Panc1 (cell line): ENCODE data around the gene PPP1R7. TPM values are rescaled to one million over a fixed set of nuclear protein-coding genes. Genes with fewer than 3 reads are reported as not detected.

Experiments
- ATAC-seq: fragments of 200-7000 bp; cut with Tn5 transposase; 2 replicates; pipeline ENCODE4 v1.9.1; 2020; ENCODE audit warnings: mild to moderate bottlenecking, moderate library complexity
- BruUV-seq: library from RNA; stranded (reverse); fragments of 400-500 nt; replicated peaks from 2 replicates; lab custom pipeline; 2021; lab: Mats Ljungman, UMichigan
- CTCF ChIA-PET: fragments of 300-600 bp; sonication (Branson Sonifier 250); formaldehyde crosslinking; loops from one replicate; lab custom pipeline; 2022; ENCODE audit warnings: antibody characterized with exemption; lab: Charles Lee
- POLR2A ChIA-PET: fragments of 300-600 bp; sonication (Branson Sonifier 250); formaldehyde crosslinking; loops from one replicate; lab custom pipeline; 2022; ENCODE audit warnings: antibody characterized with exemption; lab: Charles Lee
- DNase-seq: peaks from one replicate; pipeline ENCODE4 v3.0.0-alpha.2; 2010; ENCODE audit warnings: low read depth, low spot score
- H3K27ac ChIP-seq: 2 replicates; pipeline ENCODE4 v1.5.1; 2011; ENCODE audit warnings: mild to moderate bottlenecking, low read length, inconsistent platforms
- H3K27me3 ChIP-seq: fragments of 200-500 bp; sonication (Bioruptor generic); 2 replicates; pipeline ENCODE4 v1.6.0; 2014; ENCODE audit warnings: low read length, inconsistent platforms; ENCODE audit not compliant: control insufficient read depth, insufficient read depth
- H3K36me3 ChIP-seq: fragments of 200-500 bp; sonication (Bioruptor generic); 2 replicates; pipeline ENCODE4 v1.5.1; 2014; ENCODE audit warnings: inconsistent platforms, mild to moderate bottlenecking, low read length, moderate library complexity; ENCODE audit not compliant: control insufficient read depth, insufficient read depth
- H3K4me1 ChIP-seq: 2 replicates; pipeline ENCODE4 v1.5.1; 2011; ENCODE audit warnings: inconsistent platforms, mild to moderate bottlenecking, low read length, moderate library complexity; ENCODE audit not compliant: control insufficient read depth, insufficient read depth
- H3K4me3 ChIP-seq, 2 experiments: 2 replicates each; pipeline ENCODE4 v1.5.1; 2011 to 2012; ENCODE audit warnings: low read depth in 2 of 2, low read length in 2 of 2, mild to moderate bottlenecking in 2 of 2, inconsistent platforms in 1 of 2, moderate library complexity in 1 of 2
- H3K9me3 ChIP-seq: fragments of 200-500 bp; sonication (Bioruptor generic); 2 replicates; pipeline ENCODE4 v1.5.1; 2014; ENCODE audit warnings: low read depth, mild to moderate bottlenecking, inconsistent platforms, low read length, moderate library complexity; ENCODE audit not compliant: control insufficient read depth, insufficient read depth
- POLR2AphosphoS5 ChIP-seq: IDR thresholded peaks from 2 replicates; pipeline ENCODE4 v1.6.1; 2012; ENCODE audit warnings: mild to moderate bottlenecking, low read depth, low read length, moderate library complexity
- SIN3A ChIP-seq: IDR thresholded peaks from 2 replicates; pipeline ENCODE4 v1.6.1; 2012; ENCODE audit warnings: low read depth, mild to moderate bottlenecking, low read length, moderate library complexity, borderline replicate concordance; ENCODE audit not compliant: insufficient read depth
- TCF7L2 ChIP-seq: IDR thresholded peaks from 2 replicates; pipeline ENCODE4 v1.6.1; 2011; ENCODE audit warnings: mild to moderate bottlenecking, low read depth, low read length, inconsistent platforms
- in situ Hi-C: cut with HindIII; loops from 2 replicates; pipeline ENCODE4 v1.10.0; 2016; ENCODE audit warnings: low sequenced_read_pairs, low pct_unique_long_range_greater_than_20kb
- intact Hi-C: fragments of 100-400 bp; cut with micrococcal nuclease; formaldehyde crosslinking; loops from one replicate; pipeline ENCODE4 v1.10.0; 2022; ENCODE audit not compliant: unreplicated experiment
- total RNA-seq: library from RNA; stranded (reverse); gene quantifications from one replicate; pipeline ENCODE4 v1.2.1, GENCODE V29; 2021; ENCODE audit not compliant: unreplicated experiment
- TF ChIP-seq, protein P1 (sequence below): fragments of 450-650 bp; IDR thresholded peaks from 2 replicates; pipeline ENCODE4 v1.5.1; 2017; ENCODE audit warnings: mild to moderate bottlenecking
- TF ChIP-seq, protein P2 (sequence below), 2 experiments: IDR thresholded peaks; 2 replicates each; pipeline ENCODE4 v1.6.1; 2011 to 2012; ENCODE audit warnings: low read depth in 2 of 2, control low read depth in 1 of 2, low read length in 1 of 2, mild to moderate bottlenecking in 1 of 2, moderate library complexity in 1 of 2; ENCODE audit not compliant: insufficient read depth in 1 of 2

The PPP1R7 gene
- total RNA-seq, 1 experiment from 2014 or later = 64.2 TPM

DNA sequence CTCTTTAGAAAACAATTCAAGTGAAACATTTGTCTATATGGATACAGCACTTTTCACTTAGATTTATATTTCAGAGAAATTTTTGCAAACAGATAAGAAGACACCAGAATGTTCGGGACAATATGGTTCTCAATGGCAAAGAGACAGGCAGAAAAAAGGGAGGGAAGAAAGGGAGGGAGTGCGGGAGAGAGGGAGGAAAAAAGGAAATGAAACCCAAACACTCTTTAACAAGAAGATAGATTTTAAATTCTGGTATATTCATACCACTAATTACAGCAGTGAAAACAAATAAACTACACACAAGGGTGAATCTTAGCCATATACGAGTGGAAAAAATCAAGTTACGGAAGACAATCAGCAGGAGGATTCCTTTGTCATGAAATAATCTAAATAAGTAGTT is 4.0 kb upstream of the PPP1R7 start:
- intact Hi-C loops = no loop called here
- H3K9me3 ChIP-seq = no peaks in the 10 kb centered on the region
- H3K36me3 ChIP-seq = peaks cover 4% of the 10 kb centered on the region; the same call in 1 of the 2 replicates
- H3K4me3 ChIP-seq = no peak overlapping the region
- no peaks in the 10 kb centered on the region for H3K27me3 ChIP-seq
- H3K4me1 ChIP-seq = peaks cover 11% of the 10 kb centered on the region
- ChIA-PET POLR2A (no interaction called here), CTCF (no interaction called here)
- TF ChIP-seq, protein P1, sequence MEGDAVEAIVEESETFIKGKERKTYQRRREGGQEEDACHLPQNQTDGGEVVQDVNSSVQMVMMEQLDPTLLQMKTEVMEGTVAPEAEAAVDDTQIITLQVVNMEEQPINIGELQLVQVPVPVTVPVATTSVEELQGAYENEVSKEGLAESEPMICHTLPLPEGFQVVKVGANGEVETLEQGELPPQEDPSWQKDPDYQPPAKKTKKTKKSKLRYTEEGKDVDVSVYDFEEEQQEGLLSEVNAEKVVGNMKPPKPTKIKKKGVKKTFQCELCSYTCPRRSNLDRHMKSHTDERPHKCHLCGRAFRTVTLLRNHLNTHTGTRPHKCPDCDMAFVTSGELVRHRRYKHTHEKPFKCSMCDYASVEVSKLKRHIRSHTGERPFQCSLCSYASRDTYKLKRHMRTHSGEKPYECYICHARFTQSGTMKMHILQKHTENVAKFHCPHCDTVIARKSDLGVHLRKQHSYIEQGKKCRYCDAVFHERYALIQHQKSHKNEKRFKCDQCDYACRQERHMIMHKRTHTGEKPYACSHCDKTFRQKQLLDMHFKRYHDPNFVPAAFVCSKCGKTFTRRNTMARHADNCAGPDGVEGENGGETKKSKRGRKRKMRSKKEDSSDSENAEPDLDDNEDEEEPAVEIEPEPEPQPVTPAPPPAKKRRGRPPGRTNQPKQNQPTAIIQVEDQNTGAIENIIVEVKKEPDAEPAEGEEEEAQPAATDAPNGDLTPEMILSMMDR = no peak
- TF ChIP-seq TCF7L2 (no peak), POLR2AphosphoS5 (no peak), SIN3A (no peak)
- TF ChIP-seq, protein P2, sequence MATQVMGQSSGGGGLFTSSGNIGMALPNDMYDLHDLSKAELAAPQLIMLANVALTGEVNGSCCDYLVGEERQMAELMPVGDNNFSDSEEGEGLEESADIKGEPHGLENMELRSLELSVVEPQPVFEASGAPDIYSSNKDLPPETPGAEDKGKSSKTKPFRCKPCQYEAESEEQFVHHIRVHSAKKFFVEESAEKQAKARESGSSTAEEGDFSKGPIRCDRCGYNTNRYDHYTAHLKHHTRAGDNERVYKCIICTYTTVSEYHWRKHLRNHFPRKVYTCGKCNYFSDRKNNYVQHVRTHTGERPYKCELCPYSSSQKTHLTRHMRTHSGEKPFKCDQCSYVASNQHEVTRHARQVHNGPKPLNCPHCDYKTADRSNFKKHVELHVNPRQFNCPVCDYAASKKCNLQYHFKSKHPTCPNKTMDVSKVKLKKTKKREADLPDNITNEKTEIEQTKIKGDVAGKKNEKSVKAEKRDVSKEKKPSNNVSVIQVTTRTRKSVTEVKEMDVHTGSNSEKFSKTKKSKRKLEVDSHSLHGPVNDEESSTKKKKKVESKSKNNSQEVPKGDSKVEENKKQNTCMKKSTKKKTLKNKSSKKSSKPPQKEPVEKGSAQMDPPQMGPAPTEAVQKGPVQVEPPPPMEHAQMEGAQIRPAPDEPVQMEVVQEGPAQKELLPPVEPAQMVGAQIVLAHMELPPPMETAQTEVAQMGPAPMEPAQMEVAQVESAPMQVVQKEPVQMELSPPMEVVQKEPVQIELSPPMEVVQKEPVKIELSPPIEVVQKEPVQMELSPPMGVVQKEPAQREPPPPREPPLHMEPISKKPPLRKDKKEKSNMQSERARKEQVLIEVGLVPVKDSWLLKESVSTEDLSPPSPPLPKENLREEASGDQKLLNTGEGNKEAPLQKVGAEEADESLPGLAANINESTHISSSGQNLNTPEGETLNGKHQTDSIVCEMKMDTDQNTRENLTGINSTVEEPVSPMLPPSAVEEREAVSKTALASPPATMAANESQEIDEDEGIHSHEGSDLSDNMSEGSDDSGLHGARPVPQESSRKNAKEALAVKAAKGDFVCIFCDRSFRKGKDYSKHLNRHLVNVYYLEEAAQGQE (IDR thresholded peaks at IDR 0.05; ENCODE audit: insufficient read depth in 1 of 2, low read depth in 2 of 2, low read length in 1 of 2) = no peak
- in situ Hi-C loops = no loop called here
- H3K27ac ChIP-seq = no peak overlapping the region
- DNase-seq (no peak), ATAC-seq (no peak)
- BruUV-seq = no TSS peak

DNA sequence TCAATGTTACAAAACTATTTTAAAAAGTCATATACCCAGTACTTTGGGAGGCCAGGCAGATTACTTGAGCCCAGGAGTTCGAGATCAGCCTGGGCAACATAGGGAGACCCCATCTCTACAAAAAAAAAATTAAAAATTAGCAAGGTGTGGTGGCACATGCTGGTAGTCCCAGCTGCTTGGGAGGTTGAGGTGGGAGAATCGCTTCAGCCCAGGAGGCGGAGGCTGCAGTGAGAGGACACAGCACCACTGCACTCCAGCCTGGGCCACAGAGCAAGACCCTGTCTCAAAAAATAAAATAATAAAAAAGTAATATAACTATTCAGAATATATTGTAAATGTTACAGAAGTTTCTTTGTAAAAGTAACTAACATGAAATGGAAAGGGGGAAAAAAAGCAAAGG is 2.9 kb upstream of the PPP1R7 start:
- Histone ChIP-seq H3K4me1 (peaks cover 16% of the 10 kb centered on the region), H3K36me3 (peaks cover 4% of the 10 kb centered on the region; the same call in 1 of the 2 replicates), H3K4me3 (no peak overlapping the region), H3K9me3 (no peaks in the 10 kb centered on the region), H3K27me3 (no peaks in the 10 kb centered on the region), H3K27ac (no peak overlapping the region)
- in situ Hi-C loops = no loop called here
- ChIA-PET POLR2A (no interaction called here), CTCF (no interaction called here)
- intact Hi-C loops = no loop called here
- TF ChIP-seq POLR2AphosphoS5 = no peak
- TF ChIP-seq, protein P1 = no peak
- no peak for TF ChIP-seq TCF7L2
- TF ChIP-seq SIN3A = no peak
- ATAC-seq (no peak), DNase-seq (no peak)
- no TSS peak for BruUV-seq
